GM18507 (cell line): Measurements from ENCODE around the gene UBE3A.
"Not testable (repeated sequence)": the region's sequence is repeated elsewhere in the genome, so short reads cannot be mapped to it uniquely, and the experiment has no call there.

Source experiments
- DNase-seq: peaks from one replicate; pipeline ENCODE4 v3.0.0; 2011; ENCODE audit warnings: low read depth; ENCODE audit not compliant: insufficient read length; ENCODE audit errors: extremely low spot score
- FAIRE-seq: peaks from 2 replicates; lab custom pipeline; 2011; peaks lifted over from hg19 to GRCh38; lab: Jason Lieb, UNC

Gene UBE3A

DNA sequence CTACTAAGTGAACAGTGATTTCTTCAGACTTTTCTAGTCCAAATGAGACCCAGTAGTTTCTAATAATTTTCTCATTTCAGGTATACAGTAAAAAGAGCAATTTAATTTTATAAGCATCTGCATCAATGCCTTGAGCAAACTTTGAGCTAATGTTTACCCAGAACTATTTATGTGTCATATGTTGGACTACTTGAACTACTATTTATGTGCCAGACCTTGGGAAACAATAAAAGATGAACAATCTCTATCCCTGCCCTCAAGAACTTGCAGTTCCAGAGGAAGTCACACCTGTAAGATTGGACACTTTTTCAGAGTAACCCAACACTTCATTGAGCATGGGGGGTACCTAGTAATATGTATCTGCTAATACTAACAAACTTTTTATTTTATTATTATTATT, 2.3 kb upstream of the UBE3A start:
- no peak for DNase-seq

DNA sequence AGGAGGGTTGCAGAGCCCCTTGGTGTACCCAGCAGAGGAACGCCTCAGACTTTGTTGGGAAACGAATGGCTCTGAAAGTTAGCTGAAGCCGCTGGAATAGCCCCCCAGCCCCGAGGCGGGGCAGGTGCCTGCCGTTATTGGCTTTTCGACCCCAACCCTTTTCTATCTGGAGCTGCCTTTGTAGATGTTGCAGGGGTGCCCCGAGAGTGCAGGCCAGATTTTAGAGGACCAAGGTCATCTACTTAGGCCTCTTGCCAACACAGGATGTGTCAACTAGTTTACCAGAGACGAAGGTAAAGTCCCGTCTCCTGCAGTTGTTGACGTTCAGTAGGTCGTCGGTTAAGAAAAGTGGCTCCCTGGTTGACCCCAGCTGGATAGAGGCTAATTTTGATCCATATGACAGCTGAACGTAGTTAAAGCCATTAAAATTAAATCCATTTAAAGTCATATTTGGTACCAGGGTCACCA, 579 bp upstream of the UBE3A start:
- DNase-seq (no peak), FAIRE-seq (no peak)

More for the DNA sequence above, 2.3 kb upstream of the UBE3A start:
- no peak for FAIRE-seq

DNA sequence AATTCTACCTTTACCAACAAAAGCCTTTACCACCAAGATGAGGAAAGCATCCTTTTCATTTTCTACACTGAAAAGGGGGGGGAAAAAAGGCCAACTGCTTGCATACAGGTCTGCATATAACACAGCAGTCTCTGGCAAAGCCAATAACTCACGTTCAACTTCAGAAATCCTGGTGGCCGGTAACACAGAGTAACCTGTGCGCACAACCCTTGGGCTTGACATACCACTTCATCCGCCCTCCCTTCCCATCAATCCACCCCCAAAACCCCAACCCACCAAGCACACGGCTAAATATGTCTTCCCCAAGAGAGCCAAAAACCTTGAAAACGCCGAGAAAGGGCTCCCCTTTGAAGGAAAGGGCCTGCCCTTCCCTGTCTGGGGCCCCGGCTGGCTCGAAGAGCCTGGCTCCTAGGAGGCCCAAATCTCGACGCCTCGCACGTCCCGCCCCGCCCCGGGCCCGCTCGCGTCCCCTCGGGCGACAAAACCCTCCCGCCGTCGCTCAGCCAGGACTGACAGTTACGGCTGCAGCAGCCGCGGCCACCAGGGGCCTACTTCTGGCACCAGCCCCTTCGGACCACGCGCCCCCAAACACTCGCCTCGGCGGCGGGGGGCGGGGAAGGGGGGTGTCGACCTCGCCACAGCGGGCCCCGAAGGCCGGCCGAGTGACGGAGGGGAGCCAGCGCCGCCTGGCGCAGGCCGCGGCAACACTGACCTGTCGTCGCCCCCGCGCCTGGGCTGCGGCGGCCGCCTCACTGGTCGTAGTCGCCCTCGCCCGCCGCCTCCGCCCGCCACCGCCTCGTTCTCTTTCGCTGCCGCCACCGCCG, 835 bp downstream of the UBE3A start:
- FAIRE-seq (peak; percentile 15), DNase-seq (peak; percentile 17)

DNA sequence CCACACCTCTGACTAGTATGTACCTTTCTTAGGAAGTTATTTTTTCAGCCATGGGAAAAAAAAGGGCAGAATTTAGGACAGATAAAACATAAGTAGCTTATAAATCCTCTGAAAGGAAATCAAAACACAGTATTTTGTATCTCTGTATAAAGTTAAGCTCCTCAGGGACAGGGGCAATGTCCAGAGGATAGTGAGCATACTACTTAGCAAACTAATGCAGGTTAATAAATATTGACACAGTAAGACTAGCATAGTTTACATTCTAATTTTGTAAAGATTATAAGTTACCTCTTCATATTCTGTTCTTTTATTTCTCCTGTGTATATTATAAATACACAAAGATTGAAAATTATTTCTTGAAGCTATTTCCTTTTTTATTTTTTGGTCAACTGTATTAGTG, 2.1 kb downstream of the UBE3A start:
- FAIRE-seq (no peak), DNase-seq (no peak)

DNA sequence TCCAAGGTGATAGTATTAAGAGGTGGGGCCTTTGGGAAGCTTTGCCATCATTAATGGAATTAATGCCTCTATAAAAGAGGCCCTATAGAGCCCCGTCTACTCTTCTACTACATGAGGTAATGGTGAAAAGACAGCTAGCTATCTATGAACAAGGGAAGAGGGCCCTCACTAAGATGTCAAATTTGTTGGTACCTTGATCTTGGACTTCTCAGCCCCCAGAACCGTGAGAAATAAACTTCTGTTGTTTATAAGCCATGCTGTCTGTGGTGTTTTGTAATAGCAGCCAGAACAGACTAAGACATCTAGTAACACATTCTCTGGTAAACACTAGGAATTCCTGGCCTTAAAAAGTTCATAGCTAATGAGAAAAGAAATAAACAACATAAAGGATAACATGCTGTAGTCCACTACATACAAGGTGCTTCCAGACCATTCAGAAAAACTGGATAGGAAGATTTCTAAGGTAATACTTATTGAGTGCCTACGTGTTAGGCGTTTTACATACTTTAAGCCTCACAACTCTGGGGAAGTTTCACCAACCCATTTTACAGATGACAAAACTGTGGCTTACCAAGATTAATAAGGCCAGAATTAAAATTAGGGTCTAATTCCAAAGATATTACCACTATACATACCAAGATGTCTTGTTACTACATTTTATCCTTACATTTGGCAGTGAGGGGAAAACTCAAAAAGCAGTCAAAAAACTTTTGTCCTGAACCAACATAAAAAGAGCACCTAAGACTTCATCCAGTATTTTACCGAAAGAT, 3.2 kb downstream of the UBE3A start:
- no peak for DNase-seq
- FAIRE-seq = no peak

DNA sequence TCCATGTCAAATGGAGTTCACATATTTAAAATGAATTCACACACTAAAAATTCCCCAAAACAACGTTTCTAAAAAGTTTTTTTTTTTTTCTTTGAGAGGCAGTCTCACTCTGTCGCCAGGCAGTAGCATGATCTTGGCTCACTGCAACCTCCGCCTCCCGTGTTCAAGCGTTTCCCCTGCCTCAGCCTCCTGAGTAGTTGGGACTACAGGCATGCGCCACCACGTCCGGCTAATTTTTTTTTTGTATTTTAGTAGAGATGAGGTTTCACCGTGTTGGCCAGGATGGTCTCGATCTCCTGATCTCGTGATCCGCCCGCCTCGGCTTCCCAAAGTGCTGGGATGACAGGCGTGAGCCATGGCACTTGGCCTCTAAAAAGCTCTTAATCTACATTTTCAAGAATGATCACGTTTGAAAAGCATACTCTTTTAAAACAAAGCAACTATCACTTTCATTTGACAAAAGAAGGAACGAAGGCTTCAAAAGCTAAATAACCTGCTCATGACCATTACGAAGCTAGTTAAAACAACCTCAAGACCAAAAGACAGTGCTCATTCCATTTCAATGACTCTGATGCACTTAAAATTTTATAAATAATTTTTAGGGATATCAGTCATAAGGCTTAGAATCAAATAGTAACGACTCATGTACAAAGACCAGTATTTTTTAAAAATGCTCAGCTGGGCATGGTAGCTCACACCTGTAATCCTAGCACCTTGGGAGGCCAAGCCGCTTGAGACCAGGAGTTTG, 5.5 kb downstream of the UBE3A start:
- no peak for DNase-seq
- FAIRE-seq = no peak

DNA sequence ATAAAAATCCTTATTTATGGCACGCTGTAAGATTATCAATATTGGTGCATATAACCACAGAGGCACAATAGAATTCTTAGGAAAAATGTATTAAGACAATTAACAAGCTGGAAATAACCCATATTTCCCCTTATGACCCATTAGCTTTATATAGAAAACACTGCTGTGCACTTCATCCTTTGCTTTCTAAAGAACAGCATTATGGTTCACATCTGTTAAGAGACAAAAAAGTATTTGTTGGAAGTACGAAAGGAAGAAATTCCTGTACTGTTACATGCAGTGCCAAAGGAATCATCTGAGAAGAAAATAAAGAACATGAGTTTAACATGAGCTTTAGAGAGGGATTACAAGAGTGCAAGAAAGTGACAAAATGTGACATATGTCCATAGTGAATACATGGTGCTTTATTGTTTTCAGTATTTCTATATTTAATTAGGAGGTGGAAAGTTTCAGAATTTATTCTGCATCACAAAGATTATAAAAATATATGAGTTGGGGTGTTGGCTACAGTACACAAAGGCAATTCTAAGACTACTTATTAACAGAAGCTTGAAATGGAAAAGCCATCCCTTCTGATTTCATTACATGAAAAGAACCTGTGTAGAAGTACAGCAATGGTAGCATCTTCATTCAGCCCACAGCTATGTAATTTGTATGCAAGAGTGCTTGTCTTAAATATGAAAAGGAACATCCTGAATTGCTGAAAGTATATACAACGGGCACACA, 6.8 kb downstream of the UBE3A start:
- no peak for DNase-seq
- no peak for FAIRE-seq

DNA sequence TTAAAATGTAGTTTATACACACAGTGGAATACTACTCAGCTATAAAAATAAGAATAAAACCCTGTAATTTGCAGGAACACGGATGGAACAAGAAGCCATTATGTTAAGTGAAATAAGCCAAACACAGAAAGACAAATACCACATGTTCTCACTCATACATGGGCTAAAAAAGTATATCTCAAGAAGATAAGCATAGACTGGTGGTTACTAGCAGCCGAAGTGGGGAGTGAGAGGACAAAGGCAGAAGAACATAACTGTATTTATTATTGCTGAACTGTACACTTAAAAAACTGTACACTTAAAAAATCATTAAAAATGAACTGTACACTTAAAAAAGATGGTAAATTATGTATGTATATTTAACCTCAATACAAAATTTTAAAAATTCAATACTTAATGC, 11.0 kb downstream of the UBE3A start:
- DNase-seq = no peak
- FAIRE-seq = no peak

DNA sequence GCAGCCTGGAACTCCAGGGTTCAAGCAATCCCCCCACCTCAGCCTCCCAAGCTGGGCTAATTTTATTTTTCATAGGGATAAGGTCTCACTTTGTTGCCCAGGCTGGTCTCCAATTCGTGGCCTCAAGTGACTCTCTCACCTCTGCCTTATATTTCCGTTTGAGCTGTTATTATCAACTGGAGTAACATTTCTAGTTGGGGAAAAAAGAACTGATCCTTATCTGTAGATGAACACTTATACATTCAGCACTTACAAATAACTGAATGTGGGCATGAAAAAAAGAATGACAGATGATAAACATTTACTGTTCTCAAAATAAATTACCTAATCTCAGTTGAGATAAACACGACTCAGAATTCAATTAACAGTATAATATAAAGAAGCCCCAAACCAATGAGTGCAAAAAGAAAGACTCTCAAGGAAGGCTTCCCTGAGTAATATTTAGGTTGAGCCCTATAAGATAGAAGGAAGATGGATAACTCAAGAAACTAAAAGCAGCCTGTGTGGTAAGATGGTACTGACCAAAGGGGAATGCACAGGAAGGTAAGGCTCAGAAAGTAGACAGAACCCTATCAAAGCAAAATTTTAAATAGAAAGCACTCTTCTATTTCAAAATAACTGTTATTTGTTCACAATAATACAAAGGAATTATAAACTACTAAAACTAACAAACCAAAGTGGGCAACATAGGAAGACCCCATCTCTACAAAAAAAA, 11.8 kb downstream of the UBE3A start:
- FAIRE-seq = no peak
- no peak for DNase-seq

DNA sequence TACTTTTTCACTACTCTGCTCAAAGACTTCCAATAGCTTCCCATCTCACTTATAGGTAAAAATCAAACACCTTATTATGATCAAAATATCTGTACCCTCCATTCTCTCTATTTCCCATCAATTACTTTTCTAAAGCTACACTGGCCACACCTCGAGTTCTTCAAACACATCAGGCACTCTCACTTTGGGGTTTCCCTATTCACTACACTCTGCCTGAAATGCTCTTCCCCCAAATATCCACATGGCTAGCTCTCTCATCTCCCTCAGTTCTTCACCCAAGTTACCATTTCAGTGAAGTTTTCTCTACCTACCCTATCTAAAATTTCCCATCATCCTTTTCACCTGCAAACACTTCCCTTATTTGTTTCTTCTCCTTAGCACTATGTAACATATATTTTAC, 14.8 kb downstream of the UBE3A start:
- FAIRE-seq = no peak
- no peak for DNase-seq

DNA sequence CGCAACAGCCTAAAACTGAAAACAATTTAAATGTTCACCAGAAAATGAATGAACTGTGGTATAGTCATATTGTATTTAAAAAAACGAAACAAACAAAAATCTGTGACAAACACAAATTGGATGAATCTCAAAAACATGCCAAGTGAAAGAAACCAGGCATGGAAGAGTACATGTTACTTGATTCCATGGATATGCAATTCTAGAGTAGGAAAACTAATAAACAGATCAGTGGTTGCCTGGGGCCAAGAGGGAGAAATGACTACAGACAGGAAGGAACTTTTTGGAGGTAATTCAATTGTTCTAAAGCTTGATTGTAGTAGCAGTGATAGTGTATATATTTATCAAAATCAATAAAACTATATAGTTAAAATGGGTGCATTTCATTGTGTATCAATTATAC, 16.8 kb downstream of the UBE3A start:
- DNase-seq = no peak
- no peak for FAIRE-seq

DNA sequence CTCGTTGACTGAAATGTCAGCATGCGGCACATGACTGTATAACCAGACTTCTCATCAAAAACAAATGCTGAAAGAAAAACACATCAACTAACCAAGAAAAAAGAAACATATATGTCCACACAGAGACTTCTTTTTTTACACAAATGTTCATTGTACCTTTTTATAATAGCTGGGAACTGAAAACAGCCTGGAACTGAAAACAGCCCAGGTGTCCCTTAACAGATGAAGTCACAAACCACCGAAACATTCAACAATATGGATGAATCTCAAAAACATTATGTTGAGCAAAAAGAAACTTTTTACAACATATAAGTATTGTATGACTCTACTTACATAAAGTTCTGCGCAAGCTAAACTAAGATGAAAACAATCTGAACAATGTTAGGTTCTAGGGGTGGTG, 20.6 kb downstream of the UBE3A start:
- FAIRE-seq = no peak
- DNase-seq = no peak

DNA sequence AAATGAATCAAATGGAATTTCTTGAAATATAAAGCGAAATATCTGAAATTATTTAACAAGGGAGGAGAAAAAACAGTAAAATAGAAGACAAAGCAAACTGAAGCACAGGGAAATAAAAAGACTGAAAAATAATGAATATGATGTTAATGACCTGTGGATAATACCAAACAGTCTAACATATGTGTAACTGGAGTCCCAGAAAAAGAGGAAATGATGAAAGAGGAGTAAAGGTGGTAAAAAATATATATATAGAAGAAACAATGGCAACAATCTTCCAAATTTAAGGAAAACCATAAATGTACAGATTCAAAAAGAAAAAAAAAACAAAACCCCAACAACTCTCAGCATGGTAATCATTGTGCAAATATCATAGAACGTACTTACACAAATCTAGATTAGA, 21.2 kb downstream of the UBE3A start:
- no peak for FAIRE-seq
- no peak for DNase-seq

DNA sequence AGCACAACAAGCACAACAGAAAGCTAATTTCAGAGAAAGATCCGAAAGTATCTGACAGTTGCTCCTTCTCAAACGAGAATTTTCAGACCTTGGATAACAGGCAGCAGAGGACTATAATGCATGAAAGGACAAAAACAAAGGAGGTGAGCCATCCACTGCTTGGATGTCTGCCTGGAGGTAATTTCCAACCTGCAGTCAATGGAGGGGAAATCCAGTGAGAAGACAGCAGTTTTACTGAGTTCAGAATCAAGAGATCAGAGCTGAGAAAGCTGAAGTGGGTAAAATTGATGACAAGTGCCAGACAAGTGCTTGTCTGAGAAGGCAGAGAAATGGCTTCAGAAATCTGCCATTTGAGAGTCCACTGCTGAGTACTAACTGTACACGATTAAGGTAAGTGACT, 22.1 kb downstream of the UBE3A start:
- DNase-seq (no peak), FAIRE-seq (peak; percentile 65)

DNA sequence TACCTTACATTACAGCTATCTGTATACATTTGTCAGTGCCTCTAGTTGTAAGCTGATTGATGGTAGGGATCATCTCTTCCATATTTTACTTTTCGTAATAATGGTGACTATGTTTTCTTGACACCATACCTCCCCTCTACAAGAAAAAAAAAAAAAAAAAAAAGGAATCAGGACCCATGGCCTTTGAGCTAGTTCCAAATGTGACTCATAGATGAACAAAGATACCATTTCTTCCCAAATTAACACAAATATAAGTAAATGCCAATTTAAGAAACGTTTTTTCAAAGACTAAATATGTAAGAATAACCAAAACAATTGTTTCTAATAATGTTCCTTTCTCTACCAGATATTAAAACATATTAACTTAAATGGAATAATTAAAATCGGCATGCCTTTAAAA, 23.1 kb downstream of the UBE3A start:
- DNase-seq (no peak), FAIRE-seq (no peak)

DNA sequence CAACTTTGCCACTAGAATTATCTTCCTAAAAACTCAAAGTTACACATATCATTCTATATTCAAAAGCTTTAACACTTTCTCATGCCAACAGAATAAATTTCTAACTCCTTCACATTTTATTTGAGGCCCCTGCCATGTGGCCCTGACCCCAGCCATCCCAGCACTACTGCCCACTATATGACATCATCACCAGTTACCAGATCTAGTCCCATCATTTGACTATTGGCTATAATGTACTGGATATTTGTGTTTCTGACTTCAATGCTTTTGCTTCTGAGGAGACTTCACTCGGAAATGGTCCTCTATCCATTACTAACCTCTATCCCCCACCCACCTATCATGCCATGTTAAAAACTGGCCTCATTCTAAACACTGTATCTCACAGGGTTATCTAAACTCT, 23.6 kb downstream of the UBE3A start:
- FAIRE-seq = no peak
- no peak for DNase-seq

DNA sequence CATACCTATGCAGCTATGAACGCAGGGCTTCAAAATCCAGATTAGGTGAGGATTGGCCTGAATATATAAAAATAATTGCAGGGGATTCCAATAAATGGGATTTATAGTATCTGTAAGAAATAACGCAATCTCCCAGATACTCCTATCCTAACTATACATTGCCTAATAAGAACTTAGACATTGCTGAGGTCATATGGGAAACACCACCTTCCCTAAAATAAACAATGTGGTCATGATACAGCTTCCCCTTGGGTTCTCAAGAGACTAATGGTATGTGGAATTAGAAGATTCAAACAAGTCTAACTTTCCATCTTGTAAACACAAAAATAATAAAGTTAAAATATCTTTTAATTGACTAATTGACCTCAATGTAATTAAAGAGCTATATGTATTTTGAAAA, 28.2 kb downstream of the UBE3A start:
- DNase-seq (no peak), FAIRE-seq (no peak)

DNA sequence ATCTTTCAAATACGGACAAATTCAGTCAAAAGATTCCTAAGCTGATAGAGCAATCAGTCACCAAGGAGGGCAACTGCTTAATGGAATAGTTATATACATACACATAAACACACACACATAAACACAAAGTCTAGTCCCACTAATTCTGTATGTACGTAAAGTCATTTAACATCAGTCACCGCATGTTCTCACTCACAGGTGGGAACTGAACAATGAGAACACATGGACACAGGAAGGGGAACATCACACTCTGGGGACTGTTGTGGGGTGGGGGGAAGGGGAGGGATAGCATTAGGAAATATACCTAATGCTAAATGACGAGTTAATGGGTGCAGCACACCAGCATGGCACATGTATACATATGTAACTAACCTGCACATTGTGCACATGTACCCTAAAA, 29.1 kb downstream of the UBE3A start:
- not testable (repeated sequence) for FAIRE-seq

DNA sequence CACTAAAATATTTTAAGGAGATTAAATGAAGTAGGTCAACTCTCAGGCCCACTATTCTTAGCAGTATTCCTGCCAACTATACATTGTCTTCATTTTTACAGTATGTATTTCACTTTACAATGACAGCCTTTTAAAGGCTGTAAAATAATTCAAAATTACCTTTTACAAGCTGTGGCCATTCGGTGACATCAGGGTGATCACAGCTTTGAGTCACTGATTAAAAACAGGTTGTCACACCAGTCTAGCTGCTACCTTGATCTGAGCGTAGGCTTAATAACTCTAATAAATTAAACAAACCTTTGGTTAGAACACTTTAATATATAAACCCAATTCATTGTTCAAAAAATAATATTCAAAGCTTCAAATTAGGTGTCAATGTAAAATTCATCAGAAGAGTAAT, 29.9 kb downstream of the UBE3A start:
- FAIRE-seq = no peak
- no peak for DNase-seq

More for the DNA sequence above, 29.1 kb downstream of the UBE3A start:
- DNase-seq = not testable (repeated sequence)
